K562 (cell line): ENCODE measurements around the gene TENM4. TPM values are rescaled to one million over a fixed set of nuclear protein-coding genes. Genes with fewer than 3 reads are reported as not detected.

Experiments
- ATAC-seq: fragments of 200-7000 bp; cut with Tn5 transposase; 3 replicates; pipeline ENCODE4 v1.9.1; 2020; ENCODE audit warnings: moderate library complexity
- BruUV-seq: library from RNA; stranded (reverse); fragments of 400-500 nt; replicated peaks from 2 replicates; lab custom pipeline; 2021; lab: Mats Ljungman, UMichigan
- CTCF ChIA-PET: fragments of 300-600 bp; formaldehyde crosslinking; extraction: SDS; loops from one replicate; lab custom pipeline; 2021; ENCODE audit warnings: low intra/inter-chr PET ratio; lab: Yijun Ruan, JAX
- POLR2A ChIA-PET: fragments of 300-600, 350-650 bp; sonication (Branson Sonifier 250); formaldehyde crosslinking; extraction: SDS; loops from one replicate; lab custom pipeline; 2021; ENCODE audit warnings: antibody characterized with exemption, inconsistent platforms; lab: Yijun Ruan, JAX
- DNase-seq, 4 experiments: peaks; one replicate each; pipeline versions ENCODE4 v3.0.0 to v3.0.0-alpha.2; 2011 to 2018; ENCODE audit warnings: low spot score in 3 of 4, mixed read lengths in 3 of 4; ENCODE audit errors: extremely low read depth in 1 of 4
- FAIRE-seq: peaks from 2 replicates; lab custom pipeline; 2011; peaks lifted over from hg19 to GRCh38; lab: Jason Lieb, UNC
- H2AFZ ChIP-seq: 2 replicates; pipeline ENCODE4 v1.6.0; 2011; ENCODE audit warnings: low read depth, low read length, control low read depth, inconsistent platforms
- H3K27ac ChIP-seq: fragments of 200-600 bp; 3 replicates; pipeline ENCODE4 v1.8.0; 2011; ENCODE audit warnings: low read depth, mild to moderate bottlenecking, control low read depth, inconsistent platforms, low read length, moderate library complexity, mixed read lengths; ENCODE audit errors: extremely low read depth
- H3K27me3 ChIP-seq, 2 experiments: fragments of 300-600 bp in 1 of 2; 2 replicates in 1 of 2; 3 replicates in 1 of 2; pipeline versions ENCODE4 v1.6.0 to v1.8.0; 2011; ENCODE audit warnings: inconsistent platforms in 2 of 2, low read length in 2 of 2, mild to moderate bottlenecking in 1 of 2, mixed read lengths in 1 of 2, moderate library complexity in 1 of 2; ENCODE audit not compliant: control insufficient read depth in 2 of 2, insufficient read depth in 2 of 2
- H3K36me3 ChIP-seq: fragments of 300-600 bp; 3 replicates; pipeline ENCODE4 v1.8.0; 2011; ENCODE audit warnings: mild to moderate bottlenecking, low read length, inconsistent platforms; ENCODE audit not compliant: control insufficient read depth, insufficient read depth
- H3K4me1 ChIP-seq, 2 experiments: fragments of 200-600 bp in 1 of 2; replicated peaks in 1 of 2; 2 replicates in 1 of 2; 3 replicates in 1 of 2; pipeline versions ENCODE4 v1.5.1 to v1.8.0; 2011; ENCODE audit warnings: inconsistent platforms in 2 of 2, low read length in 2 of 2, mild to moderate bottlenecking in 1 of 2, mixed read lengths in 1 of 2, moderate library complexity in 1 of 2; ENCODE audit not compliant: control insufficient read depth in 2 of 2, insufficient read depth in 2 of 2
- H3K4me2 ChIP-seq: 2 replicates; pipeline ENCODE4 v1.6.1; 2011; ENCODE audit warnings: low read length, control low read depth, inconsistent platforms, mixed read lengths; ENCODE audit not compliant: insufficient read depth
- H3K4me3 ChIP-seq: fragments of 200-600 bp; sonication (generic), shearing (Covaris generic); 2 replicates; pipeline ENCODE4 v1.5.1; 2016; ENCODE audit warnings: control low read depth, inconsistent platforms
- H3K79me2 ChIP-seq: fragments of 200-600 bp; 3 replicates; pipeline ENCODE4 v1.8.0; 2011; ENCODE audit warnings: low read length, inconsistent platforms; ENCODE audit not compliant: control insufficient read depth, insufficient read depth
- H3K9ac ChIP-seq, 2 experiments: 2 replicates each; pipeline versions ENCODE4 v1.6.0 to v1.6.1; 2011; ENCODE audit warnings: low read depth in 2 of 2, low read length in 2 of 2, control low read depth in 1 of 2, inconsistent platforms in 1 of 2, mild to moderate bottlenecking in 1 of 2, mixed read lengths in 1 of 2; ENCODE audit not compliant: insufficient read depth in 1 of 2
- H3K9me1 ChIP-seq: one replicate; pipeline ENCODE4 v1.6.0; 2011; ENCODE audit warnings: inconsistent platforms, mild to moderate bottlenecking, low read length, moderate library complexity; ENCODE audit not compliant: control insufficient read depth, insufficient read depth
- H3K9me3 ChIP-seq: replicated peaks from 2 replicates; pipeline ENCODE4 v1.5.1; 2011; ENCODE audit warnings: low read depth, low read length, inconsistent platforms; ENCODE audit not compliant: control insufficient read depth, insufficient read depth
- H4K20me1 ChIP-seq: replicated peaks from 2 replicates; pipeline ENCODE4 v1.6.1; 2011; ENCODE audit warnings: low read length, inconsistent platforms, mixed read lengths; ENCODE audit not compliant: control insufficient read depth, insufficient read depth
- ARID2 ChIP-seq: fragments of 450-650 bp; IDR thresholded peaks from 2 replicates; pipeline ENCODE4 v1.6.1; 2017; ENCODE audit warnings: antibody characterized with exemption, mild to moderate bottlenecking
- BRD9 ChIP-seq: fragments of 450-650 bp; IDR thresholded peaks from 2 replicates; pipeline ENCODE4 v1.6.1; 2018; ENCODE audit warnings: low read depth; ENCODE audit not compliant: partially characterized antibody
- EWSR1 ChIP-seq: fragments of 450-650 bp; IDR thresholded peaks from 2 replicates; pipeline ENCODE4 v1.6.1; 2018; ENCODE audit warnings: borderline replicate concordance, mild to moderate bottlenecking, low read depth, moderate library complexity; ENCODE audit not compliant: partially characterized antibody
- NR1H2 ChIP-seq: sonication (generic); formaldehyde crosslinking; IDR thresholded peaks from 2 replicates; pipeline ENCODE4 v1.4.0; 2020; ENCODE audit warnings: mild to moderate bottlenecking, missing genetic modification reagents
- ZBTB17 ChIP-seq: fragments of 450-650 bp; formaldehyde crosslinking; IDR thresholded peaks from 2 replicates; pipeline ENCODE4 v1.4.0; 2020; ENCODE audit warnings: mild to moderate bottlenecking
- ZNF184 ChIP-seq: sonication (generic); formaldehyde crosslinking; IDR thresholded peaks from 2 replicates; pipeline ENCODE4 v1.5.0; 2020; ENCODE audit warnings: missing genetic modification reagents
- WGBS: fragments of 100-300 bp; shearing (Covaris generic); methylation state at CpG from one replicate; pipeline ENCODE4 v1.1.6; 2016; ENCODE audit warnings: low coverage, mixed read lengths; ENCODE audit not compliant: insufficient coverage; ENCODE audit errors: missing lambda C conversion rate; 5-methylcytosine and 5-hydroxymethylcytosine counted together
- in situ Hi-C: fragments of 300-500 bp; cut with MboI; formaldehyde crosslinking; loops from 4 replicates; pipeline ENCODE4 v1.15.0; 2018; ENCODE audit warnings: inconsistent platforms, mixed read lengths
- intact Hi-C: fragments of 100-400 bp; cut with micrococcal nuclease; formaldehyde crosslinking; loops from 2 replicates; pipeline ENCODE4 v1.14.2; 2022
- polyA plus RNA-seq, 8 experiments: library from polyadenylated mRNA; depleted of rRNA in 4 of 8; stranded (reverse) in 5 of 8; unstranded in 3 of 8; fragments of >200 nt; fragmentation: Nextera tagmentation in 2 of 8; fragmentation: Illumina TruSeq in 1 of 8; extraction: Ambion mirVana in 2 of 8; extraction: Trizol in 1 of 8; gene quantifications; 2 replicates each; pipeline versions ENCODE4 v1.2.1 to v1.2.3, GENCODE V29; 2011 to 2014; ENCODE audit warnings: inconsistent platforms in 1 of 8, missing spikeins in 1 of 8
- total RNA-seq, 7 experiments: library from RNA; depleted of rRNA in 6 of 7; stranded (reverse); fragments of >200 nt in 6 of 7; fragmentation: Illumina TruSeq in 2 of 7; extraction: Trizol in 2 of 7; gene quantifications; 2 replicates each; pipeline versions ENCODE4 v1.2.1 to v1.2.3, GENCODE V29; 2011 to 2021; ENCODE audit warnings: low replicate concordance in 1 of 7
- TF ChIP-seq, protein P1 (sequence below), 2 experiments: fragments of 450-650 bp; IDR thresholded peaks; 2 replicates each; pipeline ENCODE4 v1.6.1; 2016; ENCODE audit warnings: mild to moderate bottlenecking in 2 of 2, borderline replicate concordance in 1 of 2, low read depth in 1 of 2, moderate library complexity in 1 of 2

Gene TENM4
- total and polyA plus RNA-seq, 9 of the 15 experiments (the other 6 are each of a cell fraction or from before 2014, with no cell fraction given), result 0.16 TPM; not detected in 8

DNA sequence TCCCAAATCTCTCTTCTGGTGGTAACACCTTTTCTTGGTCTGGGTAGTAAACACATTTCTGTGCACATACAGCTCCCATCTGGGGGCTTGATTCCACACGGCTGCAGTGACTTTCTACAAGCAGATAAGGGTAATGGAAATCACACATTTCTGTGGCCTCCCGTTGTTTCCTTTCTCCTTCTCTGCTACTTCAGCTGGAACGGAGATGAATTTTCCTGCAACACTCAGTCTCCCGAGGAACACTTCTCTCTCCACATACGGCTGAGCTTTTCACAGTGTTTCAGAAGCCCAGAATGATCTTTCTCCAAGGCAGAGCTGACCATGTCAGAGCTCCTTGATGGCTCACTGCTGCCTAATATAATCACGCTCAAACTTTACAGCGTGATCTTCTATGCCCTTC lies 501.9 kb downstream of the TENM4 start (continued):
- TF ChIP-seq ZNF184 (no peak), EWSR1 (no peak)

GRCh38 chr11:78938036-78938435 lies 502.8 kb downstream of the TENM4 start:
- 0% methylated on average over 1 of the region's 1 CpG for WGBS
- POLR2A ChIA-PET, result interaction anchor here (0.9 kb wide), 1 partner anchor 8 kb away, joined by 4 read pairs; no protein-coding TSS in a partner anchor
- no peak overlapping the region for H3K27ac ChIP-seq
- TF ChIP-seq NR1H2 (CRISPR knock-in tag), result no peak
- TF ChIP-seq BRD9, result no peak
- TF ChIP-seq ARID2, result no peak
- TF ChIP-seq, protein P1, sequence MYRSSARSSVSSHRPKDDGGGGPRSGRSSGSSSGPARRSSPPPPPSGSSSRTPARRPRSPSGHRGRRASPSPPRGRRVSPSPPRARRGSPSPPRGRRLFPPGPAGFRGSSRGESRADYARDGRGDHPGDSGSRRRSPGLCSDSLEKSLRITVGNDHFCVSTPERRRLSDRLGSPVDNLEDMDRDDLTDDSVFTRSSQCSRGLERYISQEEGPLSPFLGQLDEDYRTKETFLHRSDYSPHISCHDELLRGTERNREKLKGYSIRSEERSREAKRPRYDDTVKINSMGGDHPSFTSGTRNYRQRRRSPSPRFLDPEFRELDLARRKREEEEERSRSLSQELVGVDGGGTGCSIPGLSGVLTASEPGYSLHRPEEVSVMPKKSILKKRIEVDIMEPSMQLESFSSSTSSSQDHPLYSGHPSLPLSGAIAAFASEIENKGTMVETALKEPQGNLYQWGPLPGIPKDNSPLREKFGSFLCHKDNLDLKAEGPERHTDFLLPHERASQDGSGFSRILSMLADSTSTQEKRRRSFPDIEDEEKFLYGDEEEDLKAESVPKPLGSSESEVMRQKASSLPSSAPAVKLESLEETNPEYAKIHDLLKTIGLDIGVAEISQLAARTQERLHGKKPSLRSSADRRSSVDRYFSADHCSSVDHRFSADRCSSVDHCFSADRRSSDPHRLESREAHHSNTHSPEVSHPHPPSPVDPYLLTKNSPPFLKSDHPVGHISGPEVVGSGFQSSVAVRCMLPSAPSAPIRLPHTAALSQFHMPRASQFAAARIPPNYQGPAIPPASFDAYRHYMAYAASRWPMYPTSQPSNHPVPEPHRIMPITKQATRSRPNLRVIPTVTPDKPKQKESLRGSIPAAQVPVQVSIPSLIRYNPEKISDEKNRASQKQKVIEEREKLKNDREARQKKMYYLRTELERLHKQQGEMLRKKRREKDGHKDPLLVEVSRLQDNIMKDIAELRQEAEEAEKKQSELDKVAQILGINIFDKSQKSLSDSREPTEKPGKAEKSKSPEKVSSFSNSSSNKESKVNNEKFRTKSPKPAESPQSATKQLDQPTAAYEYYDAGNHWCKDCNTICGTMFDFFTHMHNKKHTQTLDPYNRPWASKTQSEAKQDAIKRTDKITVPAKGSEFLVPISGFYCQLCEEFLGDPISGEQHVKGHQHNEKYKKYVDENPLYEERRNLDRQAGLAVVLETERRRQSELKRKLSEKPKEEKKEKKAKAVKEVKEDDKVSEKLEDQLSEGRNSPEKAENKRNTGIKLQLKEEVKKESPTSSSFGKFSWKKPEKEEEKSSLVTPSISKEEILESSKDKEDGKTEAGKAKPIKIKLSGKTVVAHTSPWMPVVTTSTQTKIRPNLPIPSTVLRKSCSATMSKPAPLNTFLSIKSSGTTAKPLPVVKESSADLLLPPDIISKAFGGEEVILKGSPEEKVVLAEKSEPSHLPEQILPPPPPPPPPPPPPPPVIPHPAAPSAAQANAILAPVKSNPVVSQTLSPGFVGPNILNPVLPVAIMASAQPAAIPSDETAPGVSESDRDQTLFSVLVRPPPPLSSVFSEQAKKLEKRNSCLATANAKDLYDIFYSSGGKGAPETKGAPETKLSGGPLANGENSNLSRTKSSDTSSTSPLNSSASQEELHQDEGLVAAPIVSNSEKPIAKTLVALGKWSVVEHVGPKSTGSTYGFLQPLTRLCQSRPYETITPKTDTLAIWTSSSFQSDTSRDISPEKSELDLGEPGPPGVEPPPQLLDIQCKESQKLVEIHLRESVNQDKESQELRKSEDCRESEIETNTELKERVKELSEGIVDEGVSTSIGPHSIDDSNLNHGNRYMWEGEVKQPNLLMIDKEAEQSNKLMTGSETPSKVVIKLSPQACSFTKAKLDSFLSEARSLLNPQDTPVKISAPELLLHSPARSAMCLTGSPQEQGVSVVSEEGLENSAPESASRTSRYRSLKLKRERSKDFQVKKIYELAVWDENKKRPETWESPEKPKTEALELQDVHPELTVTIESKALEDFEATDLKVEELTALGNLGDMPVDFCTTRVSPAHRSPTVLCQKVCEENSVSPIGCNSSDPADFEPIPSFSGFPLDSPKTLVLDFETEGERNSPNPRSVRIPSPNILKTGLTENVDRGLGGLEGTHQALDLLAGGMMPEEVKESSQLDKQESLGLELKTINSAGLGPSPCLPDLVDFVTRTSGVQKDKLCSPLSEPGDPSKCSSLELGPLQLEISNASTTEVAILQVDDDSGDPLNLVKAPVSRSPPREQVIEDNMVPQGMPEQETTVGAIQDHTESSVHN (IDR thresholded peaks at IDR 0.05; ENCODE audit: borderline replicate concordance in 1 of 2, low read depth in 1 of 2), result no peak
- TF ChIP-seq ZBTB17 (CRISPR knock-in tag), result no peak
- TF ChIP-seq, all 486 proteins: peak for 0
- in situ Hi-C loops (no loop called here), intact Hi-C loops (no loop called here)
- Histone ChIP-seq H3K9me3 (no peaks in the 10 kb centered on the region), H3K9ac (no peak overlapping the region), H3K4me1 (0 out of 5 replicates have a peak, but pooled peaks cover 0 to under 1% of the 10 kb centered on the region in 2 experiments), H3K9me1 (no peaks in the 10 kb centered on the region), H2AFZ (no peak overlapping the region), H4K20me1 (no peaks in the 10 kb centered on the region), H3K79me2 (no peaks in the 10 kb centered on the region), H3K36me3 (no peaks in the 10 kb centered on the region; the same call in 2 of the 3 replicates), H3K27me3 (peaks cover 3 to 7% of the 10 kb centered on the region in 2 experiments; a peak in 1 of 5 replicates), H3K4me3 (no peak overlapping the region), H3K4me2 (no peak overlapping the region)
- BruUV-seq, result no TSS peak
- FAIRE-seq, result no peak
- ATAC-seq, result no peak
- DNase-seq, result no peak
- CTCF ChIA-PET, result no interaction called here
